CD8-positive, alpha-beta memory T cell (primary cell): ENCODE data around the gene CALD1. TPM values are rescaled to one million over a fixed set of nuclear protein-coding genes. Genes with fewer than 3 reads are reported as not detected.

Experiments used
- CTCF ChIA-PET: fragments of 350-600 bp; sonication (Branson Sonifier 250); formaldehyde crosslinking; loops from one replicate; lab custom pipeline; 2021; ENCODE audit warnings: antibody characterized with exemption; lab: Charles Lee
- POLR2A ChIA-PET: fragments of 350-600 bp; sonication (Branson Sonifier 250); formaldehyde crosslinking; loops from one replicate; lab custom pipeline; 2021; ENCODE audit warnings: antibody characterized with exemption; lab: Charles Lee
- DNase-seq, 5 donors: peaks; one replicate each; pipeline versions ENCODE4 v3.0.0 to v3.0.0-alpha.2; 2020 to 2022; ENCODE audit warnings: mixed read lengths in 1 of 5
- H3K27ac ChIP-seq: one replicate; pipeline ENCODE4 v1.7.0; 2013; ENCODE audit warnings: low read depth, mild to moderate bottlenecking, low read length, moderate library complexity
- H3K27me3 ChIP-seq: 2 replicates; pipeline ENCODE4 v1.7.0; 2013; ENCODE audit warnings: low read length, mild to moderate bottlenecking; ENCODE audit not compliant: insufficient read depth, poor library complexity, severe bottlenecking
- H3K36me3 ChIP-seq: 2 replicates; pipeline ENCODE4 v1.7.0; 2013; ENCODE audit warnings: mild to moderate bottlenecking, low read length, moderate library complexity; ENCODE audit not compliant: insufficient read depth
- H3K4me1 ChIP-seq: 2 replicates; pipeline ENCODE4 v1.7.0; 2013; ENCODE audit warnings: mild to moderate bottlenecking, low read length, moderate library complexity; ENCODE audit not compliant: insufficient read depth
- H3K4me3 ChIP-seq: 2 replicates; pipeline ENCODE4 v1.7.0; 2013; ENCODE audit warnings: mild to moderate bottlenecking, low read length
- H3K9me3 ChIP-seq: 2 replicates; pipeline ENCODE4 v1.7.0; 2013; ENCODE audit warnings: mild to moderate bottlenecking, low read length
- H3K27ac Mint-ChIP-seq, 8 donors: one replicate each; pipeline ENCODE4 v1.8.0; 2020 to 2021; ENCODE audit warnings: mixed read lengths in 8 of 8, mild to moderate bottlenecking in 6 of 8, inconsistent platforms in 3 of 8, moderate library complexity in 3 of 8
- H3K27me3 Mint-ChIP-seq, 2 donors: one replicate each; pipeline ENCODE4 v1.8.0; 2020 to 2021; ENCODE audit warnings: mixed read lengths in 2 of 2, mild to moderate bottlenecking in 1 of 2, moderate library complexity in 1 of 2
- H3K36me3 Mint-ChIP-seq, 3 donors: one replicate each; pipeline ENCODE4 v1.8.0; 2020 to 2021; ENCODE audit warnings: mixed read lengths in 3 of 3, inconsistent platforms in 1 of 3, mild to moderate bottlenecking in 1 of 3
- H3K4me1 Mint-ChIP-seq, 3 donors: one replicate each; pipeline ENCODE4 v1.8.0; 2020 to 2021; ENCODE audit warnings: mixed read lengths in 3 of 3, inconsistent platforms in 1 of 3, mild to moderate bottlenecking in 1 of 3
- H3K4me3 Mint-ChIP-seq, 7 donors: one replicate each; pipeline ENCODE4 v1.8.0; 2020 to 2021; ENCODE audit warnings: mixed read lengths in 7 of 7, mild to moderate bottlenecking in 6 of 7, moderate library complexity in 4 of 7, inconsistent platforms in 2 of 7
- H3K9me3 Mint-ChIP-seq, 5 donors: one replicate each; pipeline ENCODE4 v1.8.0; 2020 to 2022; ENCODE audit warnings: mixed read lengths in 5 of 5, mild to moderate bottlenecking in 3 of 5, moderate library complexity in 2 of 5, inconsistent platforms in 1 of 5
- polyA plus RNA-seq: library from polyadenylated mRNA; unstranded; fragments of 300-500 nt; fragmentation: Illumina TruSeq; gene quantifications from one replicate; pipeline ENCODE4 v1.2.3, GENCODE V29; 2021
- total RNA-seq, 2 experiments: library from RNA; stranded (reverse); gene quantifications; one replicate each; pipeline ENCODE4 v1.2.3, GENCODE V29; 2021

CALD1 gene
- total and polyA plus RNA-seq, 3 experiments from 2014 or later, result 3.1 to 3.3 TPM; not detected in 1

DNA sequence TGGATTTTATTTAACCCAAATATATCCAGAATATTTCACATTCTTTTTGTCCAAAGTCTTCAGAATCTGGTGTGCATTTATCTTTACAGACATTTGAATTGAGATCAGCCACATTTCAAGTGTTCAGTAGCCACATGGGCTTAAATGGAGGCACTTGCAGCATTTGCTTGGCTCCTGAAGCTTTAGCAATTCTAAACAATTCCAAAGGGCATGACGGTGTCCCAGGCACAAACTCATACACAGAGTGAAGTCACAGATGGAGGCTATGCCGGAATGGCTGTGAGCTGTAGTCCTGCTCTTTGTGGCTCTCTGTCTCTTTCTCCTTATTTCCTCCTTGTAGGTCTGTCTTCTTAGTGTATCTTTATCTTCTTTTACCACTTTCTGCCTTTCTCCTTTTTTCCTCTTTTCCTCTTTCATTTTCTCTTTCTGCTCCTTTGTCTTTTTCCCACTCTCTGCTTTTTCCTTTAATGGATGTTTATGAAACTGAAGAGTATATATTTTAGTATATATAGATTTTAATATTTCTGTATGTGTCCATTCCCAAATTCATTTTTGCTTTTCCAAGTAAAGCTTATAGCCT, 214.5 kb downstream of the CALD1 start:
- H3K27ac Mint-ChIP-seq, result peak overlapping the region in 5 of 8 donors; percentile 7 to 66 (median 47)
- ChIA-PET POLR2A (interaction anchor here (1.3 kb wide), 1 partner anchor 218 kb away, joined by 3 read pairs; the partner anchor contains the start of gene WDR91), CTCF (interaction anchor here (1.1 to 1.6 kb wide), 2 partner anchors 151 to 174 kb away, joined by 4 read pairs; no protein-coding TSS in a partner anchor)
- peaks cover 0 to 30% (median 7%) of the 10 kb centered on the region in 3 donors for H3K36me3 Mint-ChIP-seq
- H3K36me3 ChIP-seq, result no peaks in the 10 kb centered on the region
- no peak overlapping the region for H3K4me3 ChIP-seq
- no peaks in the 10 kb centered on the region for H3K27me3 Mint-ChIP-seq
- peak overlapping the region in 1 of 7 donors; percentile 38 for H3K4me3 Mint-ChIP-seq
- H3K27me3 ChIP-seq, result no peaks in the 10 kb centered on the region
- peaks cover 58 to 90% (median 76%) of the 10 kb centered on the region in 3 donors for H3K4me1 Mint-ChIP-seq
- H3K9me3 ChIP-seq, result no peaks in the 10 kb centered on the region
- DNase-seq, result no peak
- no peak overlapping the region for H3K27ac ChIP-seq
- peaks cover 50% of the 10 kb centered on the region for H3K4me1 ChIP-seq
- H3K9me3 Mint-ChIP-seq, result no peaks in the 10 kb centered on the region

DNA sequence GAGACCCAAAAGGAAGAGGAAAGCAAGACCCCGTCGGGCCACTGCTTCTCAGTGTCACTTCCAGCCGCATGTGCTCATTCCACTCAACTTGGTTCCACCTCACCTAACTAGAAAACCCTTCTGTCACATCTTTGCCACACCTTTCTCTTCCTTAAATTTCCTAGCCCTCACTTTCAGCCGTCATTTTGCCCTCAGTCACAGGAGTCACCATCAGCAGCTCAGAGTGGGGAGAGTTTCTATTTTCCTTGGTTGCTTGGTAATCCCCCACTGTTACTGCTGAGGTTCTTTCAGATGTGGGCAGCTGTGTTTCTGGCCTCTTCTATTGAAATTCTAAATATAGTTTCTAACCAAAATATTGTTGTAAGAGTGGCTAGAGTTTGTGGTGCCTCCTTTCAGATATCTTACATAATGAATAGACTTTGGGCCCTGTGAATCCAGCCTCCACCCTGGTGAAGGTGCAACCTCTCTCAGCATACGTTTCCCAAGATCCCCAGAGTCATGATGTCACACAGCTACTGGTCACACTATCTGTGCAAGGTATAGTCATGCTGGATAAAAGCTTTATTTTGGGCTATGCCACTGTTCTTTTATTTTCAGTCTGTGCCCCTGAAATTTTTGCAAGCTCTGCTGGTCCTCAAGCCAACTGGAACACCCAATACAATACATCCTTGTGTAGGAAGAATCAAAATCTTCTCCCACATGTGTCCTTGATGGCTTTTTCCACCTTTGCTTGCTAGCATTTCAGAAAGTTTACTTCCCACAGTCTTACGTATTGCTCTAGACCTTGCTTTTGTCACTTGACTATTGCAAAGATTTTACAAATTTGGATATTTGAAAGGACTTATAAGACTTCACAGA, 216.0 kb downstream of the CALD1 start:
- Histone ChIP-seq H3K27me3 (no peaks in the 10 kb centered on the region), H3K27ac (no peak overlapping the region), H3K36me3 (no peaks in the 10 kb centered on the region), H3K9me3 (no peaks in the 10 kb centered on the region), H3K4me1 (peaks cover 50% of the 10 kb centered on the region), H3K4me3 (no peak overlapping the region)
- H3K36me3 Mint-ChIP-seq, result peaks cover 0 to 26% (median 7%) of the 10 kb centered on the region in 3 donors
- H3K27ac Mint-ChIP-seq, result peak overlapping the region; percentile 28 to 97 (median 90)
- H3K9me3 Mint-ChIP-seq, result no peaks in the 10 kb centered on the region
- no peaks in the 10 kb centered on the region for H3K27me3 Mint-ChIP-seq
- ChIA-PET POLR2A (interaction anchor here (1.0 to 1.4 kb wide), 3 partner anchors 8 to 175 kb away, joined by 3 to 6 read pairs (median 3); partner anchors contain the start of gene CYREN), CTCF (interaction anchor here (0.9 to 4.2 kb wide), 3 partner anchors 9 to 175 kb away, joined by 4 to 29 read pairs (median 5); partner anchors contain the start of genes AGBL3, CYREN and TMEM140)
- peaks cover 50 to 77% (median 65%) of the 10 kb centered on the region in 3 donors for H3K4me1 Mint-ChIP-seq
- H3K4me3 Mint-ChIP-seq, result peak overlapping the region; percentile 1 to 78 (median 54)
- DNase-seq, result peak in 3 of 5 donors; percentile 53 to 86 (median 55)

GRCh38 chr7:134996097-134996550, 216.7 kb downstream of the CALD1 start:
- ChIA-PET POLR2A (interaction anchor here (1.0 to 1.4 kb wide), 3 partner anchors 9 to 175 kb away, joined by 3 to 6 read pairs (median 3); partner anchors contain the start of gene CYREN), CTCF (interaction anchor here (1.0 to 4.2 kb wide), 3 partner anchors 10 to 184 kb away, joined by 3 to 29 read pairs (median 4); partner anchors contain the start of genes AGBL3 and CYREN)
- peaks cover 0 to 26% (median 7%) of the 10 kb centered on the region in 3 donors for H3K36me3 Mint-ChIP-seq
- peak overlapping the region; percentile 28 to 97 (median 88) for H3K27ac Mint-ChIP-seq
- DNase-seq, result peak in 1 of 5 donors; percentile 67
- no peaks in the 10 kb centered on the region for H3K9me3 ChIP-seq
- no peak overlapping the region for H3K4me3 ChIP-seq
- H3K36me3 ChIP-seq, result no peaks in the 10 kb centered on the region
- H3K27ac ChIP-seq, result no peak overlapping the region
- peaks cover 44 to 70% (median 59%) of the 10 kb centered on the region in 3 donors for H3K4me1 Mint-ChIP-seq
- H3K4me3 Mint-ChIP-seq, result peak overlapping the region in 2 of 7 donors; percentile 72 to 77
- H3K27me3 ChIP-seq, result no peaks in the 10 kb centered on the region
- H3K27me3 Mint-ChIP-seq, result no peaks in the 10 kb centered on the region
- H3K9me3 Mint-ChIP-seq, result no peaks in the 10 kb centered on the region
- peaks cover 50% of the 10 kb centered on the region for H3K4me1 ChIP-seq

- ChIA-PET POLR2A (no interaction called here), CTCF (interaction anchor here (1.6 to 4.2 kb wide), 2 partner anchors 11 to 183 kb away, joined by 3 to 29 read pairs; partner anchors contain the start of gene AGBL3)
- Mint-ChIP-seq H3K36me3 (peaks cover 0 to 26% (median 7%) of the 10 kb centered on the region in 3 donors), H3K4me3 (no peak overlapping the region), H3K4me1 (peaks cover 33 to 58% (median 46%) of the 10 kb centered on the region in 3 donors), H3K27me3 (no peaks in the 10 kb centered on the region), H3K27ac (peak overlapping the region in 1 of 8 donors; percentile 16), H3K9me3 (no peaks in the 10 kb centered on the region)
- no peak overlapping the region for H3K27ac ChIP-seq
- no peak for DNase-seq
- H3K9me3 ChIP-seq, result no peaks in the 10 kb centered on the region
- H3K36me3 ChIP-seq, result no peaks in the 10 kb centered on the region
- no peak overlapping the region for H3K4me3 ChIP-seq
- H3K27me3 ChIP-seq, result no peaks in the 10 kb centered on the region
- peaks cover 42% of the 10 kb centered on the region for H3K4me1 ChIP-seq
Measured at GRCh38 chr7:134997214-134997885, 217.9 kb downstream of the CALD1 start.

- no peaks in the 10 kb centered on the region for H3K9me3 Mint-ChIP-seq
- POLR2A ChIA-PET, result no interaction called here
- no peaks in the 10 kb centered on the region for H3K27me3 Mint-ChIP-seq
- H3K9me3 ChIP-seq, result no peaks in the 10 kb centered on the region
- no peaks in the 10 kb centered on the region for H3K27me3 ChIP-seq
- peaks cover 18 to 40% (median 29%) of the 10 kb centered on the region in 3 donors for H3K4me1 Mint-ChIP-seq
- peak overlapping the region in 1 of 8 donors; percentile 23 for H3K27ac Mint-ChIP-seq
- no peak overlapping the region for H3K4me3 ChIP-seq
- no peak overlapping the region for H3K27ac ChIP-seq
- H3K36me3 Mint-ChIP-seq, result peaks cover 0 to 18% (median 7%) of the 10 kb centered on the region in 3 donors
- CTCF ChIA-PET, result interaction anchor here (4.2 kb wide), 1 partner anchor 13 kb away, joined by 29 read pairs; the partner anchor contains the start of gene AGBL3
- no peak for DNase-seq
- H3K4me3 Mint-ChIP-seq, result no peak overlapping the region
- H3K36me3 ChIP-seq, result no peaks in the 10 kb centered on the region
- H3K4me1 ChIP-seq, result peaks cover 25% of the 10 kb centered on the region
Measured at GRCh38 chr7:134999136-134999535, 219.7 kb downstream of the CALD1 start.

- Mint-ChIP-seq H3K27me3 (peaks cover 0 to under 1% of the 10 kb centered on the region in 2 donors), H3K9me3 (peaks cover 0 to 1% (median 0%) of the 10 kb centered on the region in 5 donors), H3K27ac (peak overlapping the region in 1 of 8 donors; percentile 69), H3K4me3 (no peak overlapping the region), H3K36me3 (peaks cover 4 to 9% (median 5%) of the 10 kb centered on the region in 3 donors), H3K4me1 (peaks cover 0 to 16% (median 4%) of the 10 kb centered on the region in 3 donors)
- ChIA-PET POLR2A (no interaction called here), CTCF (interaction anchor here (1.0 to 1.6 kb wide), 2 partner anchors 15 to 169 kb away, joined by 3 to 4 read pairs; no protein-coding TSS in a partner anchor)
- Histone ChIP-seq H3K27ac (no peak overlapping the region), H3K4me1 (peaks cover 3% of the 10 kb centered on the region), H3K27me3 (no peaks in the 10 kb centered on the region), H3K4me3 (no peak overlapping the region), H3K9me3 (no peaks in the 10 kb centered on the region), H3K36me3 (no peaks in the 10 kb centered on the region)
- DNase-seq, result no peak
Measured at GRCh38 chr7:135001390-135002165, 222.1 kb downstream of the CALD1 start.
